Left lung (tissue), 10 donors: ENCODE data around the gene RASGRF2. TPM values are rescaled to one million over a fixed set of nuclear protein-coding genes. Genes with fewer than 3 reads are reported as not detected.

Source experiments
- ATAC-seq: fragments of 200-7000 bp; cut with Tn5 transposase; one replicate; pipeline ENCODE4 v1.9.1; 2020; ENCODE audit warnings: moderate library complexity
- DNase-seq, 4 donors: peaks; one replicate each; pipeline ENCODE4 v3.0.0-alpha.2; 2013 to 2020
- H3K27ac ChIP-seq, 2 donors: fragments of 200-600 bp; sonication (generic) in 1 of 2; one replicate each; pipeline versions ENCODE4 v1.5.0 to v1.8.0; 2020 to 2021
- H3K27me3 ChIP-seq, 2 donors: fragments of 200-600 bp; sonication (generic) in 1 of 2; one replicate each; pipeline versions ENCODE4 v1.5.0 to v1.8.0; 2020 to 2021
- H3K36me3 ChIP-seq, 2 donors: fragments of 200-600 bp; sonication (generic) in 1 of 2; one replicate each; pipeline versions ENCODE4 v1.5.0 to v1.8.0; 2020 to 2021
- H3K4me1 ChIP-seq, 2 donors: fragments of 200-600 bp; one replicate each; pipeline ENCODE4 v1.8.0; 2021
- H3K4me3 ChIP-seq, 2 donors: fragments of 200-600 bp; sonication (generic) in 1 of 2; one replicate each; pipeline versions ENCODE4 v1.5.0 to v1.8.0; 2020 to 2021; ENCODE audit warnings: mild to moderate bottlenecking in 1 of 2
- H3K9me3 ChIP-seq, 2 donors: fragments of 200-600 bp; sonication (generic) in 1 of 2; one replicate each; pipeline versions ENCODE4 v1.5.0 to v1.8.0; 2020 to 2021
- intact Hi-C, 2 donors: fragments of 100-400 bp; cut with DNase I; formaldehyde crosslinking; loops; one replicate each; pipeline versions ENCODE4 v1.11.2 to v1.14.2; 2022
- polyA plus RNA-seq, 6 donors: library from polyadenylated mRNA; unstranded; fragments of 120-200 nt; gene quantifications; one replicate each; pipeline ENCODE4 v1.2.1, GENCODE V29; 2013; ENCODE audit not compliant: insufficient read length in 6 of 6
- total RNA-seq, 2 donors: library from RNA; stranded (reverse); fragmentation: NEBNext Ultra II Directional; extraction: Animal tissue kit (Norgen Biotek cat#: 25700); gene quantifications; one replicate each; pipeline ENCODE4 v1.2.1, GENCODE V29; 2021
- TF ChIP-seq, protein P1 (sequence below), 2 donors: fragments of 200-600 bp; sonication (generic) in 1 of 2; IDR thresholded peaks; one replicate each; pipeline versions ENCODE4 v1.5.0 to v1.8.0; 2021; ENCODE audit warnings: antibody characterized with exemption in 2 of 2
- donor health status: DM: no; HTN: yes; CAD: no.
- donor health status: DM: no; HTN: no; CAD: no.

RASGRF2 gene
- total and polyA plus RNA-seq, 8 donors, result 1.3 to 7.5 (median 2.8) TPM

DNA sequence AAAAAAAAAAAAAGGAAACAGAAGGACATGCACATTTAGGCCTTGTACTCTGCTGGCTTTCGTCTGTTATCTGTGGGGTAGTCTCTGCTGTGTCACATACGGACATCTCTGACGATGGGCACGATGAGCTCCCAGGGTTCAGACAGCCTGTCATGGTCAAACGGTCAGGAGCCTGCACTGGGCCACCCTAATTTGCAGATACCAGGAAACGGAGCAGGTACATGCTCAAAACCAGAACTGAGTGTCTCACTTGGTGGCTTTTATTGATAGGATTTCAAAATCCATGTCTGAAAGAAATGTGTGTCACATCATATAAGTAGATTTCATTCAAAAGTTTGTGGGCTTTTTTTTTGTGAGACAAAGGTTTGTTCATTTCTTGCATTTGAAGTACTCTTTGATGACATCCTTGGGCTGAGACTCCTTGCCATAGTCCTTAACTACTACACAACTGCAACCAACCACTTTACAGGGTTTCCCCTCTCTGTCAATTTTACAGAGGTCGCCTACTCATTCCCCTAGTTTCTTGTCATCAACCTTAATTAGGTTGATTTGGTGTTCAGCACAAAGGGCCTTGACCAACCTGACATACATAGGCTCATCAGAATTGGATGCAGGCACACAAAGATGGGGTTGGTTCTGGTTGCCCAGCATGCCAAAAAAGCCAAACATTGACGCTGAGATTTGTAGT, 281.9 kb downstream of the RASGRF2 start:
- DNase-seq (no peak), ATAC-seq (no peak)
- no peak overlapping the region for H3K27ac ChIP-seq
- no peaks in the 10 kb centered on the region for H3K4me1 ChIP-seq
- intact Hi-C loops, result no loop called here
- H3K36me3 ChIP-seq, result no peaks in the 10 kb centered on the region
- TF ChIP-seq, protein P1, sequence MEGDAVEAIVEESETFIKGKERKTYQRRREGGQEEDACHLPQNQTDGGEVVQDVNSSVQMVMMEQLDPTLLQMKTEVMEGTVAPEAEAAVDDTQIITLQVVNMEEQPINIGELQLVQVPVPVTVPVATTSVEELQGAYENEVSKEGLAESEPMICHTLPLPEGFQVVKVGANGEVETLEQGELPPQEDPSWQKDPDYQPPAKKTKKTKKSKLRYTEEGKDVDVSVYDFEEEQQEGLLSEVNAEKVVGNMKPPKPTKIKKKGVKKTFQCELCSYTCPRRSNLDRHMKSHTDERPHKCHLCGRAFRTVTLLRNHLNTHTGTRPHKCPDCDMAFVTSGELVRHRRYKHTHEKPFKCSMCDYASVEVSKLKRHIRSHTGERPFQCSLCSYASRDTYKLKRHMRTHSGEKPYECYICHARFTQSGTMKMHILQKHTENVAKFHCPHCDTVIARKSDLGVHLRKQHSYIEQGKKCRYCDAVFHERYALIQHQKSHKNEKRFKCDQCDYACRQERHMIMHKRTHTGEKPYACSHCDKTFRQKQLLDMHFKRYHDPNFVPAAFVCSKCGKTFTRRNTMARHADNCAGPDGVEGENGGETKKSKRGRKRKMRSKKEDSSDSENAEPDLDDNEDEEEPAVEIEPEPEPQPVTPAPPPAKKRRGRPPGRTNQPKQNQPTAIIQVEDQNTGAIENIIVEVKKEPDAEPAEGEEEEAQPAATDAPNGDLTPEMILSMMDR (IDR thresholded peaks at IDR 0.05), result no peak
- no peaks in the 10 kb centered on the region for H3K9me3 ChIP-seq
- no peak overlapping the region for H3K4me3 ChIP-seq
- no peaks in the 10 kb centered on the region for H3K27me3 ChIP-seq

DNA sequence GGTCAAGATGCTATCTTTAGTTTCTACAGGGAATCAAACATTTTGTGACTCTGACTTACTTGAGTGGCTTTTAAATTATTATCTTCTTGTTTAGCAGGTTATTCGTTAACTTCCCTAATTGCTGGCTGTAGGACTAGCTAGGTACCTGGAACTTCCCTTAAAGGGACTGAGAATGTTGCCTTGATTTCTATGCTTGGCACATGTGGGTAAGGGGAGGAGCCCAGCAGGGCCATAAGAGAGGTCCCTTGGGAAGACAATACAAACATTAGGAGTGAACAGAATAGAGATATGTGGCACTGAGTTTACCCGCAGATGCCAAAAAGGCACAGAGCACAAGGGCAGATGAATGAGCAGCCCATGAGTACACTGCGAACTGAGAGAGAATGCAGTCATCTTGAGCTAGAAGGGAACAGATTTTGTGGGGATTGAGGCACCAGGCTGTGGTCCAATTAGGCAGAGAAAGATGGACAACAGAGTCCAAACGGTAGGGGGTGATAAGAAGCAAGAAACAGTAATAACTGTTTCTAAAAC, 282.8 kb downstream of the RASGRF2 start:
- Histone ChIP-seq H3K9me3 (no peaks in the 10 kb centered on the region), H3K4me3 (no peak overlapping the region), H3K36me3 (no peaks in the 10 kb centered on the region), H3K27me3 (no peaks in the 10 kb centered on the region), H3K4me1 (no peaks in the 10 kb centered on the region), H3K27ac (no peak overlapping the region)
- intact Hi-C loops, result no loop called here
- TF ChIP-seq, protein P1 (IDR thresholded peaks at IDR 0.05), result no peak
- ATAC-seq (no peak), DNase-seq (no peak)

DNA sequence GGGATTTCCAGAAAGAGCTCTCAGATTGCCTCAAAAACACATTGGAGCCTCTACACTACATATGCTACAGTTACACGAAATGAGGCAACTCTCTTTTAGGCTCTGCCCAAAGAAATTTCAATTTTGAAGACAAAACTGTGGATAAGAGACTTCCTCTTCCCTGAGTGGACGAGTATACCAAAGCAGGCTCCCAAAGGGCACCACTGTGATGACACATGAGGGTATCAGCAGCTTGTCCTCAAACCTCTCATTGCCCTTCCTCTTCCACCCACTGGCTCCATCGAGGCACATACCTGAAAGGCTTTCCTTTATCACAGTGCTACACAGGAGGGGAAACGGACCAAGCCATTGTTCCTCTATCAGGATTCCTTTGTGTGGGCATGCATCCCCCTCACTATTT, 284.3 kb downstream of the RASGRF2 start:
- no peaks in the 10 kb centered on the region for H3K27me3 ChIP-seq
- intact Hi-C loops, result no loop called here
- TF ChIP-seq, protein P1 (IDR thresholded peaks at IDR 0.05), result no peak
- H3K36me3 ChIP-seq, result no peaks in the 10 kb centered on the region
- DNase-seq (no peak), ATAC-seq (no peak)
- no peak overlapping the region for H3K4me3 ChIP-seq
- no peak overlapping the region for H3K27ac ChIP-seq
- H3K4me1 ChIP-seq, result no peaks in the 10 kb centered on the region
- no peaks in the 10 kb centered on the region for H3K9me3 ChIP-seq

DNA sequence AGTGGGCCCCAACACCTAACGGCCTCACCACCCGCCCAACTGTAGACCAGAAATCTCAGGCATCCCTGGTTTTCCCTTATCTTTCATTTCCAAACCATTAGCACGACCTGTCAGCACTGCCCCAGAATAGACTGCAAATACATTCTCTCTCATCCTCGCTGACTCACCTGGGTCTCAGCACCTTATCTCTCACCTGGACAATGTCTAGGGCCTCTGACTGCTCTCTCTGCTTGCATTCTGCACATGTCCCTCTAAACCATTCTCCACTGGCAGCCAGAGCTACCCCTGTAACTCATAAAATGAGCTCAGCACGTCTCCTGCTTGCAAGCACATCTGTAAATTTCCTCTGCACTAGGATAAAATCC, 285.7 kb downstream of the RASGRF2 start:
- no peaks in the 10 kb centered on the region for H3K9me3 ChIP-seq
- H3K4me1 ChIP-seq, result no peaks in the 10 kb centered on the region
- H3K4me3 ChIP-seq, result no peak overlapping the region
- TF ChIP-seq, protein P1 (IDR thresholded peaks at IDR 0.05), result no peak
- DNase-seq (no peak), ATAC-seq (no peak)
- no peaks in the 10 kb centered on the region for H3K27me3 ChIP-seq
- no peak overlapping the region for H3K27ac ChIP-seq
- no peaks in the 10 kb centered on the region for H3K36me3 ChIP-seq
- intact Hi-C loops, result no loop called here

DNA sequence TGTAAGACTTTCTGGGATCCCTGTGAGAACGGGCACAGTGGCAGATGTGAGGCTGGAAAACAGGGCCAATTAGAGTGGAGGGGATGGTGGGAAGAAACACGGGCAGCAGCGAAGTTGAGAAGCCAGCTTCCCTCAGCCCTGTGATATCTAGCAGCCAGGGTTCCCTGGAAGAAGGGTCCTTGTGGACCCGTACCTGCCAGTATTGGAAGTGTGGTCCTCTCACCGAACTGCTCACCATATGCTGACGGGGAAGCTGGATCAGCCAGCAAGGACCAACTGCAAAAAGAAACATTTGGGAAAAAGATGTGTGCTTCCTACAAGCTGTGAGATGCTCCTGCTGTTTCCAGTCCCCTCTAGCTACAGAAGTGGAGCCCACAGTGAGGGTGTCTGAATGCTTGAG, 286.5 kb downstream of the RASGRF2 start:
- DNase-seq, result no peak
- TF ChIP-seq, protein P1 (IDR thresholded peaks at IDR 0.05), result no peak
- ATAC-seq, result no peak
- Histone ChIP-seq H3K27ac (no peak overlapping the region), H3K9me3 (no peaks in the 10 kb centered on the region), H3K4me1 (no peaks in the 10 kb centered on the region), H3K36me3 (no peaks in the 10 kb centered on the region), H3K27me3 (no peaks in the 10 kb centered on the region), H3K4me3 (no peak overlapping the region)
- intact Hi-C loops, result no loop called here
